Neural cell (in vitro differentiated cells): Measurements from ENCODE around the gene KLK6. TPM values are rescaled to one million over a fixed set of nuclear protein-coding genes. Genes with fewer than 3 reads are reported as not detected.

ENCODE experiments used
- H2AFZ ChIP-seq: fragments of 200-600, 300-800 bp; sonication (generic), shearing (Covaris generic); 2 replicates; pipeline ENCODE4 v1.6.0; 2014; ENCODE audit warnings: low read depth, mild to moderate bottlenecking, antibody characterized with exemption, low read length, moderate library complexity
- H3F3A ChIP-seq: fragments of 200-600 bp; shearing (Covaris generic); 2 replicates; pipeline ENCODE4 v1.6.1; 2016; ENCODE audit warnings: mild to moderate bottlenecking, moderate library complexity, mixed read lengths, antibody characterized with exemption, low read length; ENCODE audit not compliant: insufficient read depth, poor library complexity, severe bottlenecking
- H3K27ac ChIP-seq: fragments of 200-600, 300-800 bp; sonication (generic), shearing (Covaris generic); 2 replicates; pipeline ENCODE4 v1.5.1; 2014; ENCODE audit warnings: mild to moderate bottlenecking, low read length, moderate library complexity
- H3K27me3 ChIP-seq: fragments of 300-800, 200-600 bp; sonication (generic), shearing (Covaris generic); 2 replicates; pipeline ENCODE4 v1.6.0; 2014; ENCODE audit warnings: mild to moderate bottlenecking, low read depth, low read length, moderate library complexity; ENCODE audit not compliant: insufficient read depth
- H3K36me3 ChIP-seq: fragments of 300-800, 200-600 bp; sonication (generic), shearing (Covaris generic); 2 replicates; pipeline ENCODE4 v1.5.1; 2014; ENCODE audit warnings: mild to moderate bottlenecking, antibody characterized with exemption, low read length, moderate library complexity; ENCODE audit not compliant: insufficient read depth
- H3K4me2 ChIP-seq: fragments of 300-800, 200-600 bp; sonication (generic), shearing (Covaris generic); 2 replicates; pipeline ENCODE4 v1.6.0; 2014; ENCODE audit warnings: mild to moderate bottlenecking, low read length
- H3K4me3 ChIP-seq: fragments of 300-800, 200-600 bp; sonication (generic), shearing (Covaris generic); 2 replicates; pipeline ENCODE4 v1.5.1; 2014; ENCODE audit warnings: mild to moderate bottlenecking, low read length, moderate library complexity
- H3K79me2 ChIP-seq: fragments of 200-600 bp; shearing (Covaris generic); replicated peaks from 2 replicates; pipeline ENCODE4 v1.6.0; 2014; ENCODE audit warnings: mild to moderate bottlenecking, low read length, moderate library complexity; ENCODE audit not compliant: insufficient read depth
- H3K9ac ChIP-seq: fragments of 300-800, 200-600 bp; sonication (generic), shearing (Covaris generic); 2 replicates; pipeline ENCODE4 v1.6.1; 2016; ENCODE audit warnings: mild to moderate bottlenecking, low read length, mixed read lengths
- H3K9me2 ChIP-seq: fragments of 200-600 bp; shearing (Covaris generic); 2 replicates; pipeline ENCODE4 v1.6.1; 2016; ENCODE audit warnings: mild to moderate bottlenecking, low read length, mixed read lengths; ENCODE audit not compliant: insufficient read depth
- H3K9me3 ChIP-seq: fragments of 200-600, 300-800 bp; sonication (generic), shearing (Covaris generic); 2 replicates; pipeline ENCODE4 v1.6.1; 2016; ENCODE audit warnings: mild to moderate bottlenecking, mixed run types, low read length, moderate library complexity, mixed read lengths
- H4K20me1 ChIP-seq: fragments of 200-600 bp; shearing (Covaris generic); 2 replicates; pipeline ENCODE4 v1.6.1; 2016; ENCODE audit warnings: mild to moderate bottlenecking, mixed run types; ENCODE audit not compliant: insufficient read depth
- EP300 ChIP-seq: fragments of 450-650 bp; conservative IDR thresholded peaks from 2 replicates; pipeline ENCODE4 v1.6.1; 2014; ENCODE audit warnings: antibody characterized with exemption, mild to moderate bottlenecking, moderate library complexity; ENCODE audit not compliant: poor library complexity, severe bottlenecking
- EZH2 ChIP-seq: fragments of 200-600, 300-800 bp; shearing (Covaris generic), sonication (generic); IDR thresholded peaks from 2 replicates; pipeline ENCODE4 v1.6.1; 2014; ENCODE audit warnings: antibody characterized with exemption, low read length, borderline replicate concordance, mild to moderate bottlenecking; ENCODE audit not compliant: insufficient read depth, poor library complexity, severe bottlenecking
- MXI1 ChIP-seq: fragments of 450-650 bp; conservative IDR thresholded peaks from 2 replicates; pipeline ENCODE4 v1.6.1; 2014; ENCODE audit warnings: antibody characterized with exemption, mild to moderate bottlenecking; ENCODE audit not compliant: poor library complexity, severe bottlenecking
- POLR2AphosphoS5 ChIP-seq: IDR thresholded peaks from 2 replicates; pipeline ENCODE4 v1.6.1; 2012
- RAD21 ChIP-seq: fragments of 450-650 bp; conservative IDR thresholded peaks from 2 replicates; pipeline ENCODE4 v1.6.1; 2014; ENCODE audit warnings: antibody characterized with exemption, mild to moderate bottlenecking, moderate library complexity
- REST ChIP-seq: IDR thresholded peaks from 2 replicates; pipeline ENCODE4 v1.6.1; 2012; ENCODE audit warnings: borderline replicate concordance
- SMC3 ChIP-seq: fragments of 450-650 bp; conservative IDR thresholded peaks from 2 replicates; pipeline ENCODE4 v1.6.1; 2014; ENCODE audit warnings: antibody characterized with exemption, mild to moderate bottlenecking, moderate library complexity; ENCODE audit not compliant: poor library complexity
- TAF1 ChIP-seq: IDR thresholded peaks from 2 replicates; pipeline ENCODE4 v1.6.1; 2012; ENCODE audit warnings: low read depth
- polyA plus RNA-seq: library from polyadenylated mRNA; depleted of rRNA; stranded (reverse); fragments of >200 nt; gene quantifications from 2 replicates; pipeline ENCODE4 v1.2.3, GENCODE V29; 2014
- TF ChIP-seq, protein P1 (sequence below): fragments of 450-650 bp; IDR thresholded peaks from 2 replicates; pipeline ENCODE4 v1.5.1; 2014; ENCODE audit warnings: antibody characterized with exemption, mild to moderate bottlenecking, moderate library complexity; ENCODE audit not compliant: poor library complexity, severe bottlenecking

The KLK6 gene
- polyA plus RNA-seq, 1 donor from 2014 or later = not detected

- no peaks in the 10 kb centered on the region for H3K36me3 ChIP-seq
- no peaks in the 10 kb centered on the region for H3K79me2 ChIP-seq
- H2AFZ ChIP-seq = no peak overlapping the region
- H4K20me1 ChIP-seq = no peaks in the 10 kb centered on the region
- H3K9ac ChIP-seq = no peak overlapping the region
- no peak overlapping the region for H3K4me3 ChIP-seq
- no peaks in the 10 kb centered on the region for H3K9me3 ChIP-seq
- peaks cover 9% of the 10 kb centered on the region for H3K27me3 ChIP-seq
- H3K27ac ChIP-seq = no peak overlapping the region
- no peaks in the 10 kb centered on the region for H3K9me2 ChIP-seq
- no peak overlapping the region for H3K4me2 ChIP-seq
- no peaks in the 10 kb centered on the region for H3F3A ChIP-seq
- TF ChIP-seq RAD21 = no peak
- TF ChIP-seq, protein P1, sequence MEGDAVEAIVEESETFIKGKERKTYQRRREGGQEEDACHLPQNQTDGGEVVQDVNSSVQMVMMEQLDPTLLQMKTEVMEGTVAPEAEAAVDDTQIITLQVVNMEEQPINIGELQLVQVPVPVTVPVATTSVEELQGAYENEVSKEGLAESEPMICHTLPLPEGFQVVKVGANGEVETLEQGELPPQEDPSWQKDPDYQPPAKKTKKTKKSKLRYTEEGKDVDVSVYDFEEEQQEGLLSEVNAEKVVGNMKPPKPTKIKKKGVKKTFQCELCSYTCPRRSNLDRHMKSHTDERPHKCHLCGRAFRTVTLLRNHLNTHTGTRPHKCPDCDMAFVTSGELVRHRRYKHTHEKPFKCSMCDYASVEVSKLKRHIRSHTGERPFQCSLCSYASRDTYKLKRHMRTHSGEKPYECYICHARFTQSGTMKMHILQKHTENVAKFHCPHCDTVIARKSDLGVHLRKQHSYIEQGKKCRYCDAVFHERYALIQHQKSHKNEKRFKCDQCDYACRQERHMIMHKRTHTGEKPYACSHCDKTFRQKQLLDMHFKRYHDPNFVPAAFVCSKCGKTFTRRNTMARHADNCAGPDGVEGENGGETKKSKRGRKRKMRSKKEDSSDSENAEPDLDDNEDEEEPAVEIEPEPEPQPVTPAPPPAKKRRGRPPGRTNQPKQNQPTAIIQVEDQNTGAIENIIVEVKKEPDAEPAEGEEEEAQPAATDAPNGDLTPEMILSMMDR = no peak
- TF ChIP-seq POLR2AphosphoS5 = no peak
- no peak for TF ChIP-seq TAF1
- TF ChIP-seq MXI1 = no peak
- TF ChIP-seq EP300 = no peak
- no peak for TF ChIP-seq EZH2
These were observed 36.7 kb downstream of the KLK6 start for GRCh38 chr19:50932690-50933083.

- TF ChIP-seq EP300 (no peak), SMC3 (no peak), REST (no peak), MXI1 (no peak), EZH2 (no peak), POLR2AphosphoS5 (no peak), RAD21 (no peak), TAF1 (no peak)
- TF ChIP-seq, protein P1 = no peak
- Histone ChIP-seq H3K36me3 (no peaks in the 10 kb centered on the region), H3K9me2 (no peaks in the 10 kb centered on the region), H3K79me2 (no peaks in the 10 kb centered on the region), H3K4me3 (no peak overlapping the region), H3K27me3 (peaks cover 9% of the 10 kb centered on the region), H3F3A (no peaks in the 10 kb centered on the region), H3K9me3 (no peaks in the 10 kb centered on the region), H2AFZ (no peak overlapping the region), H3K9ac (no peak overlapping the region), H3K4me2 (no peak overlapping the region), H3K27ac (no peak overlapping the region), H4K20me1 (no peaks in the 10 kb centered on the region)
These were observed 37.2 kb downstream of the KLK6 start for GRCh38 chr19:50932018-50932689.
